IMR-90 (cell line): Measurements from ENCODE around the gene MSANTD4. TPM values are rescaled to one million over a fixed set of nuclear protein-coding genes. Genes with fewer than 3 reads are reported as not detected.

Experiments
- ATAC-seq: fragments of 200-7000 bp; cut with Tn5 transposase; 2 replicates; pipeline ENCODE4 v1.9.1; 2020; ENCODE audit warnings: low read depth, mild to moderate bottlenecking, moderate library complexity
- BruUV-seq: library from RNA; stranded (reverse); fragments of 400-500 nt; replicated peaks from 2 replicates; lab custom pipeline; 2021; lab: Mats Ljungman, UMichigan
- CTCF ChIA-PET: fragments of 300-600 bp; formaldehyde crosslinking; extraction: SDS; loops from one replicate; lab custom pipeline; 2021; ENCODE audit warnings: antibody characterized with exemption; lab: Yijun Ruan, JAX
- POLR2A ChIA-PET: fragments of 300-600 bp; sonication (Branson Sonifier 250); formaldehyde crosslinking; loops from one replicate; lab custom pipeline; 2022; ENCODE audit warnings: antibody characterized with exemption; ENCODE audit not compliant: unreplicated experiment; lab: Charles Lee
- DNase-seq: peaks from one replicate; pipeline ENCODE4 v3.0.0; 2013
- H2AFZ ChIP-seq: replicated peaks from 2 replicates; pipeline ENCODE3; 2013; ENCODE audit warnings: low read length, mild to moderate bottlenecking; ENCODE audit not compliant: poor library complexity
- H2AK5ac ChIP-seq: 2 replicates; pipeline ENCODE4 v1.6.1; 2013; ENCODE audit warnings: low read depth, low read length, inconsistent platforms
- H2AK9ac ChIP-seq: replicated peaks from 2 replicates; pipeline ENCODE3; 2013; ENCODE audit warnings: mild to moderate bottlenecking, low read depth, low read length, moderate library complexity; ENCODE audit not compliant: poor library complexity
- H2BK120ac ChIP-seq: 2 replicates; pipeline ENCODE4 v1.6.1; 2013; ENCODE audit warnings: low read depth, low read length, inconsistent platforms
- H2BK15ac ChIP-seq: 3 replicates; pipeline ENCODE4 v1.6.1; 2013; ENCODE audit warnings: low read depth, low read length, inconsistent platforms
- H2BK20ac ChIP-seq: 2 replicates; pipeline ENCODE4 v1.6.1; 2013; ENCODE audit warnings: low read depth, mild to moderate bottlenecking, inconsistent platforms, low read length, moderate library complexity
- H2BK5ac ChIP-seq: 2 replicates; pipeline ENCODE4 v1.6.1; 2013; ENCODE audit warnings: mild to moderate bottlenecking, low read depth, low read length, inconsistent platforms; ENCODE audit not compliant: poor library complexity, severe bottlenecking
- H3K14ac ChIP-seq: replicated peaks from 2 replicates; pipeline ENCODE4 v1.6.1; 2013; ENCODE audit warnings: low read depth, low read length, inconsistent platforms
- H3K18ac ChIP-seq: 2 replicates; pipeline ENCODE4 v1.6.1; 2013; ENCODE audit warnings: low read depth, low read length, control low read depth
- H3K23ac ChIP-seq: 2 replicates; pipeline ENCODE4 v1.6.1; 2013; ENCODE audit warnings: low read depth, low read length, inconsistent platforms
- H3K27ac ChIP-seq: 2 replicates; pipeline ENCODE4 v1.5.1; 2013; ENCODE audit warnings: mild to moderate bottlenecking, control low read depth, low read length; ENCODE audit not compliant: insufficient read depth
- H3K27me3 ChIP-seq: 2 replicates; pipeline ENCODE4 v1.6.1; 2013; ENCODE audit warnings: low read length; ENCODE audit not compliant: control insufficient read depth, insufficient read depth
- H3K36me3 ChIP-seq: 2 replicates; pipeline ENCODE4 v1.6.1; 2013; ENCODE audit warnings: low read length, mixed read lengths; ENCODE audit not compliant: control insufficient read depth, insufficient read depth
- H3K4ac ChIP-seq: 2 replicates; pipeline ENCODE4 v1.6.1; 2013; ENCODE audit warnings: low read depth, low read length, inconsistent platforms
- H3K4me1 ChIP-seq: 2 replicates; pipeline ENCODE4 v1.6.1; 2013; ENCODE audit warnings: low read length, mixed read lengths; ENCODE audit not compliant: control insufficient read depth, insufficient read depth
- H3K4me2 ChIP-seq: 2 replicates; pipeline ENCODE4 v1.6.1; 2013; ENCODE audit warnings: low read depth, mild to moderate bottlenecking, control low read depth, low read length, moderate library complexity
- H3K4me3 ChIP-seq: 2 replicates; pipeline ENCODE4 v1.5.1; 2013; ENCODE audit warnings: low read depth, mild to moderate bottlenecking, control low read depth, low read length, moderate library complexity; ENCODE audit not compliant: insufficient read depth
- H3K56ac ChIP-seq: 2 replicates; pipeline ENCODE4 v1.6.1; 2013; ENCODE audit warnings: low read length, inconsistent platforms; ENCODE audit not compliant: insufficient read depth; ENCODE audit errors: extremely low read depth
- H3K79me1 ChIP-seq, 2 experiments: 2 replicates each; pipeline ENCODE4 v1.6.1; 2013; ENCODE audit warnings: low read length in 2 of 2, inconsistent platforms in 1 of 2, low read depth in 1 of 2
- H3K9ac ChIP-seq: 2 replicates; pipeline ENCODE4 v1.6.1; 2013; ENCODE audit warnings: low read depth, low read length, control low read depth
- H3K9me1 ChIP-seq: 2 replicates; pipeline ENCODE4 v1.6.1; 2013; ENCODE audit warnings: low read length, inconsistent platforms; ENCODE audit not compliant: insufficient read depth
- H3K9me3 ChIP-seq: 2 replicates; pipeline ENCODE4 v1.6.1; 2013; ENCODE audit warnings: low read length; ENCODE audit not compliant: control insufficient read depth, insufficient read depth
- H4K20me1 ChIP-seq: 2 replicates; pipeline ENCODE4 v1.6.1; 2013; ENCODE audit warnings: low read length, inconsistent platforms; ENCODE audit not compliant: insufficient read depth
- H4K5ac ChIP-seq: 2 replicates; pipeline ENCODE4 v1.6.1; 2013; ENCODE audit warnings: mild to moderate bottlenecking, low read depth, low read length, control low read depth
- H4K8ac ChIP-seq, 2 experiments: 2 replicates each; pipeline ENCODE4 v1.6.1; 2013; ENCODE audit warnings: low read depth in 2 of 2, low read length in 2 of 2, control low read depth in 1 of 2, inconsistent platforms in 1 of 2
- H4K91ac ChIP-seq: 2 replicates; pipeline ENCODE4 v1.6.1; 2013; ENCODE audit warnings: low read depth, low read length, inconsistent platforms; ENCODE audit not compliant: insufficient read depth
- MAZ ChIP-seq: IDR thresholded peaks from 2 replicates; pipeline ENCODE4 v1.6.1; 2012; ENCODE audit warnings: low read depth, mild to moderate bottlenecking, low read length, improper control_type of control experiment, moderate library complexity, borderline replicate concordance
- RAD21 ChIP-seq: IDR thresholded peaks from 2 replicates; pipeline ENCODE4 v1.6.1; 2012; ENCODE audit warnings: low read length, improper control_type of control experiment
- SMC3 ChIP-seq: fragments of 150-350 bp; IDR thresholded peaks from 2 replicates; pipeline ENCODE4 v1.6.1; 2016; ENCODE audit warnings: low read depth, mild to moderate bottlenecking, antibody characterized with exemption, low read length, moderate library complexity
- WGBS, 2 experiments: methylation state at CpG; one replicate each; pipeline versions ENCODE4 v1.1.5 to v1.1.7; 2013; ENCODE audit warnings: missing lambda C conversion rate in 2 of 2; ENCODE audit not compliant: insufficient read length in 1 of 2; ENCODE audit errors: extremely low coverage in 2 of 2; 5-methylcytosine and 5-hydroxymethylcytosine counted together
- dilution Hi-C: fragments of 300-500 bp; cut with HindIII; formaldehyde crosslinking; loops from one replicate; pipeline ENCODE4 v1.14.3; 2018; ENCODE audit warnings: low sequenced_read_pairs; ENCODE audit not compliant: unreplicated experiment
- in situ Hi-C: fragments of 300-500 bp; cut with MboI; formaldehyde crosslinking; loops from 3 replicates; pipeline ENCODE4 v1.14.3; 2019; ENCODE audit warnings: low sequenced_read_pairs, inconsistent platforms, mixed read lengths
- intact Hi-C: fragments of 100-400 bp; cut with micrococcal nuclease; formaldehyde crosslinking; loops from 2 replicates; pipeline ENCODE4 v1.10.0; 2022
- polyA plus RNA-seq, 3 experiments: library from polyadenylated mRNA; depleted of rRNA; stranded (reverse); fragments of >200 nt; gene quantifications; 2 replicates each; pipeline ENCODE4 v1.2.3, GENCODE V29; 2012; ENCODE audit warnings: low replicate concordance in 1 of 3
- total RNA-seq: library from RNA; depleted of rRNA; stranded (reverse); fragments of >200 nt; gene quantifications from 2 replicates; pipeline ENCODE4 v1.2.3, GENCODE V29; 2012

MSANTD4 gene
- total and polyA plus RNA-seq, 2 of the 4 experiments (the other 2 are of a cell fraction), result 9.4 to 18.8 TPM

GRCh38 chr11:106030609-106031008, 8.6 kb upstream of the MSANTD4 start (continued):
- TF ChIP-seq RAD21 (no peak), SMC3 (no peak)

GRCh38 chr11:106022795-106023275, 795 bp upstream of the MSANTD4 start:
- peak overlapping the region; percentile 11; the same call in 1 of the 2 replicates for H3K9ac ChIP-seq

More at GRCh38 chr11:106022795-106023275, 795 bp upstream of the MSANTD4 start:
- Histone ChIP-seq H3K79me1 (peaks cover 10 to 26% of the 10 kb centered on the region in 2 experiments), H3K27ac (peak overlapping the region; percentile 35), H2BK15ac (0 out of 3 replicates have a peak overlapping the region, but pooled peaks have one; percentile 86), H3K4me1 (no peaks in the 10 kb centered on the region; the same call in 1 of the 2 replicates), H3K23ac (no peak overlapping the region), H2AFZ (peak overlapping the region; percentile 99), H3K4me2 (peak overlapping the region; percentile 77), H2BK20ac (no peak overlapping the region), H2BK120ac (no peak overlapping the region), H4K91ac (peak overlapping the region; percentile 93), H3K18ac (no peak overlapping the region), H4K8ac (peak overlapping the region; percentile 96 to 100), H2AK5ac (peak overlapping the region; percentile 5; the same call in 1 of the 2 replicates), H2BK5ac (peak overlapping the region; percentile 23), H3K56ac (no peak overlapping the region), H4K5ac (peak overlapping the region; percentile 97), H3K36me3 (no peaks in the 10 kb centered on the region), H3K9me1 (no peaks in the 10 kb centered on the region), H3K27me3 (no peaks in the 10 kb centered on the region), H4K20me1 (no peaks in the 10 kb centered on the region), H3K9me3 (no peaks in the 10 kb centered on the region), H2AK9ac (peak overlapping the region; percentile 84), H3K4me3 (peak overlapping the region; percentile 58), H3K4ac (peak overlapping the region; percentile 91), H3K14ac (no peak overlapping the region)
- intact Hi-C loops (loop anchor here (2.0 kb wide), 1 partner anchor 54 kb away; the partner anchor contains the start of genes AASDHPPT and KBTBD3), dilution Hi-C loops (no loop called here), in situ Hi-C loops (no loop called here)
- POLR2A ChIA-PET, result no interaction called here
- ATAC-seq (no peak), DNase-seq (no peak)
- no TSS peak for BruUV-seq
- TF ChIP-seq MAZ, result no peak
- 87 to 100% methylated on average over 2 to 5 of the region's 7 CpGs for WGBS, 2 experiments
- CTCF ChIA-PET, result interaction anchor here (0.6 to 0.7 kb wide), 2 partner anchors 54 to 82 kb away, joined by 3 read pairs; partner anchors contain the start of genes AASDHPPT and KBTBD3
